ENCODE data around the gene HOXA11. TPM values are rescaled to one million over a fixed set of nuclear protein-coding genes. Genes with fewer than 3 reads are reported as not detected.

HOXA11 gene
- total RNA-seq, 1 experiment from 2014 or later: 0.84 TPM

- CTCF ChIA-PET: interaction anchor here (0.6 to 6.5 kb wide), 31 partner anchors 9 to 791 kb away, joined by 3 to 71 read pairs (median 4); no protein-coding TSS in a partner anchor
- Mint-ChIP-seq H3K27ac (ENCODE audit: low read depth, unreplicated experiment) (no peak overlapping the region), H3K4me1 (ENCODE audit: insufficient read depth, unreplicated experiment) (no peaks in the 10 kb centered on the region), H3K9me3 (ENCODE audit: unreplicated experiment) (no peaks in the 10 kb centered on the region), H3K36me3 (ENCODE audit: insufficient read depth, unreplicated experiment) (no peaks in the 10 kb centered on the region), H3K4me3 (ENCODE audit: unreplicated experiment) (no peak overlapping the region), H3K27me3 (ENCODE audit: insufficient read depth, unreplicated experiment) (peaks cover 22% of the 10 kb centered on the region)
- TF ChIP-seq CTCF (IDR thresholded peaks at IDR 0.05; ENCODE audit: unreplicated experiment): no peak
- DNase-seq (ENCODE audit: unreplicated experiment): no peak
- POLR2A ChIA-PET: no interaction called here
- no TSS peak for BruUV-seq (replicated peaks)
- intact Hi-C loops (cut with micrococcal nuclease): loop anchor here (1.0 kb wide), 1 partner anchor 366 kb away; no protein-coding TSS in a partner anchor
Measured at GRCh38 chr7:27209933-27210440, 25.0 kb upstream of the HOXA11 start.

GRCh38 chr7:27208998-27209397, 24.0 kb upstream of the HOXA11 start:
- CTCF ChIA-PET: interaction anchor here (0.7 to 6.5 kb wide), 17 partner anchors 8 to 776 kb away, joined by 3 to 71 read pairs (median 4); no protein-coding TSS in a partner anchor
- TF ChIP-seq CTCF (IDR thresholded peaks at IDR 0.05; ENCODE audit: unreplicated experiment): no peak
- no TSS peak for BruUV-seq (replicated peaks)
- Mint-ChIP-seq H3K27ac (ENCODE audit: low read depth, unreplicated experiment) (no peak overlapping the region), H3K4me1 (ENCODE audit: insufficient read depth, unreplicated experiment) (no peaks in the 10 kb centered on the region), H3K4me3 (ENCODE audit: unreplicated experiment) (no peak overlapping the region), H3K27me3 (ENCODE audit: insufficient read depth, unreplicated experiment) (peaks cover 22% of the 10 kb centered on the region), H3K9me3 (ENCODE audit: unreplicated experiment) (no peaks in the 10 kb centered on the region), H3K36me3 (ENCODE audit: insufficient read depth, unreplicated experiment) (no peaks in the 10 kb centered on the region)
- POLR2A ChIA-PET: interaction anchor here (0.6 to 1.0 kb wide), 2 partner anchors 184 to 399 kb away, joined by 3 read pairs; no protein-coding TSS in a partner anchor
- intact Hi-C loops (cut with micrococcal nuclease): no loop called here
- no peak for DNase-seq (ENCODE audit: unreplicated experiment)

- no TSS peak for BruUV-seq (replicated peaks)
- no peaks in the 10 kb centered on the region for H3K36me3 Mint-ChIP-seq (ENCODE audit: insufficient read depth, unreplicated experiment)
- DNase-seq (ENCODE audit: unreplicated experiment): no peak
- ChIA-PET POLR2A (interaction anchor here (0.7 to 1.0 kb wide), 2 partner anchors 10 to 13 kb away, joined by 3 read pairs; no protein-coding TSS in a partner anchor), CTCF (interaction anchor here (1.0 to 6.5 kb wide), 6 partner anchors 9 to 887 kb away, joined by 3 to 71 read pairs (median 4); no protein-coding TSS in a partner anchor)
- intact Hi-C loops (cut with micrococcal nuclease): no loop called here
- H3K27me3 Mint-ChIP-seq (ENCODE audit: insufficient read depth, unreplicated experiment): peaks cover 30% of the 10 kb centered on the region
- no peak overlapping the region for H3K4me3 Mint-ChIP-seq (ENCODE audit: unreplicated experiment)
- H3K27ac Mint-ChIP-seq (ENCODE audit: low read depth, unreplicated experiment): no peak overlapping the region
- H3K4me1 Mint-ChIP-seq (ENCODE audit: insufficient read depth, unreplicated experiment): no peaks in the 10 kb centered on the region
- H3K9me3 Mint-ChIP-seq (ENCODE audit: unreplicated experiment): no peaks in the 10 kb centered on the region
- TF ChIP-seq CTCF (IDR thresholded peaks at IDR 0.05; ENCODE audit: unreplicated experiment): no peak
Measured at GRCh38 chr7:27207348-27207985, 22.4 kb upstream of the HOXA11 start.
